H9 (cell line): Measurements from ENCODE around the gene SLC26A6. TPM values are rescaled to one million over a fixed set of nuclear protein-coding genes. Genes with fewer than 3 reads are reported as not detected.

Source experiments
- DNase-seq: peaks from one replicate; pipeline ENCODE4 v3.0.0-alpha.2; 2017
- H2AFZ ChIP-seq: one replicate; pipeline ENCODE4 v1.6.1; 2013; ENCODE audit warnings: mild to moderate bottlenecking, low read length, control low read depth, moderate library complexity
- H2AK5ac ChIP-seq: 2 replicates; pipeline ENCODE4 v1.6.1; 2013; ENCODE audit warnings: low read length, control low read depth, mixed read lengths; ENCODE audit not compliant: insufficient read length
- H2BK120ac ChIP-seq: one replicate; pipeline ENCODE4 v1.6.1; 2013; ENCODE audit warnings: low read depth, mild to moderate bottlenecking, low read length, control low read depth, inconsistent platforms; ENCODE audit not compliant: poor library complexity, severe bottlenecking
- H2BK12ac ChIP-seq: 2 replicates; pipeline ENCODE4 v1.6.1; 2013; ENCODE audit warnings: low read length, control low read depth, mixed read lengths, low read depth; ENCODE audit not compliant: insufficient read length
- H2BK15ac ChIP-seq: 2 replicates; pipeline ENCODE4 v1.6.1; 2013; ENCODE audit warnings: low read depth, low read length, control low read depth
- H2BK20ac ChIP-seq: one replicate; pipeline ENCODE4 v1.6.1; 2013; ENCODE audit warnings: low read depth, mild to moderate bottlenecking, low read length, control low read depth, inconsistent platforms; ENCODE audit not compliant: poor library complexity, severe bottlenecking
- H2BK5ac ChIP-seq: 2 replicates; pipeline ENCODE4 v1.6.1; 2013; ENCODE audit warnings: low read length, control low read depth, mixed read lengths; ENCODE audit not compliant: insufficient read length
- H3K14ac ChIP-seq: 2 replicates; pipeline ENCODE4 v1.6.1; 2013; ENCODE audit warnings: low read length, control low read depth; ENCODE audit not compliant: insufficient read depth
- H3K18ac ChIP-seq: 2 replicates; pipeline ENCODE4 v1.6.1; 2013; ENCODE audit warnings: low read depth, mild to moderate bottlenecking, mixed read lengths, low read length, control low read depth; ENCODE audit not compliant: insufficient read length
- H3K23ac ChIP-seq: 2 replicates; pipeline ENCODE4 v1.6.1; 2013; ENCODE audit warnings: low read length, control low read depth, mixed read lengths, low read depth; ENCODE audit not compliant: insufficient read length
- H3K23me2 ChIP-seq: 2 replicates; pipeline ENCODE4 v1.6.1; 2013; ENCODE audit warnings: low read depth, mild to moderate bottlenecking, mixed read lengths, low read length, control low read depth; ENCODE audit not compliant: insufficient read length, poor library complexity, severe bottlenecking
- H3K27ac ChIP-seq: 2 replicates; pipeline ENCODE4 v1.5.1; 2013; ENCODE audit warnings: low read length, control low read depth, mixed read lengths, low read depth; ENCODE audit not compliant: insufficient read length
- H3K27me3 ChIP-seq: 2 replicates; pipeline ENCODE4 v1.6.1; 2013; ENCODE audit warnings: low read length, control low read depth, inconsistent platforms; ENCODE audit not compliant: insufficient read depth
- H3K4ac ChIP-seq: 2 replicates; pipeline ENCODE4 v1.6.1; 2013; ENCODE audit warnings: low read depth, mild to moderate bottlenecking, control low read depth, inconsistent platforms, low read length, moderate library complexity
- H3K4me1 ChIP-seq: 2 replicates; pipeline ENCODE4 v1.6.1; 2013; ENCODE audit warnings: low read length, control low read depth, inconsistent platforms; ENCODE audit not compliant: insufficient read depth
- H3K4me2 ChIP-seq: 2 replicates; pipeline ENCODE4 v1.6.1; 2013; ENCODE audit warnings: low read length, control low read depth, mixed read lengths; ENCODE audit not compliant: insufficient read length, insufficient read depth
- H3K56ac ChIP-seq: 2 replicates; pipeline ENCODE4 v1.6.1; 2013; ENCODE audit warnings: low read depth, mild to moderate bottlenecking, mixed read lengths, low read length, control low read depth; ENCODE audit not compliant: insufficient read length
- H3K79me1 ChIP-seq: 2 replicates; pipeline ENCODE4 v1.6.1; 2013; ENCODE audit warnings: low read depth, mild to moderate bottlenecking, moderate library complexity, low read length, control low read depth, inconsistent platforms; ENCODE audit not compliant: insufficient read depth, poor library complexity, severe bottlenecking
- H3K79me2 ChIP-seq: 2 replicates; pipeline ENCODE4 v1.6.1; 2013; ENCODE audit warnings: low read length, control low read depth, inconsistent platforms; ENCODE audit not compliant: insufficient read depth
- H3K9ac ChIP-seq: 2 replicates; pipeline ENCODE4 v1.6.1; 2013; ENCODE audit warnings: low read length, control low read depth, mixed read lengths; ENCODE audit not compliant: insufficient read length; ENCODE audit errors: extremely low read depth
- H3K9me3 ChIP-seq: one replicate; pipeline ENCODE4 v1.6.1; 2013; ENCODE audit warnings: low read depth, low read length, inconsistent platforms; ENCODE audit not compliant: control insufficient read depth
- H3T11ph ChIP-seq: one replicate; pipeline ENCODE4 v1.6.1; 2013; ENCODE audit warnings: mild to moderate bottlenecking, low read length, control low read depth, inconsistent platforms
- H4K20me1 ChIP-seq: one replicate; pipeline ENCODE4 v1.6.1; 2013; ENCODE audit not compliant: control insufficient read depth, insufficient read length, insufficient read depth
- H4K5ac ChIP-seq: 2 replicates; pipeline ENCODE4 v1.6.1; 2013; ENCODE audit warnings: low read depth, mild to moderate bottlenecking, mixed read lengths, low read length, control low read depth; ENCODE audit not compliant: insufficient read length
- H4K8ac ChIP-seq: replicated peaks from 2 replicates; pipeline ENCODE4 v1.6.1; 2013; ENCODE audit warnings: low read length, control low read depth, mixed read lengths, low read depth; ENCODE audit not compliant: insufficient read length
- H4K91ac ChIP-seq: 2 replicates; pipeline ENCODE4 v1.6.1; 2013; ENCODE audit warnings: low read depth, mild to moderate bottlenecking, moderate library complexity, mixed read lengths, low read length, control low read depth; ENCODE audit not compliant: insufficient read length
- H3K27ac Mint-ChIP-seq, 3 experiments: 2 replicates in 2 of 3; 3 replicates in 1 of 3; pipeline ENCODE4 v1.8.0; 2020 to 2021; ENCODE audit warnings: mixed read lengths in 3 of 3, mild to moderate bottlenecking in 1 of 3, moderate library complexity in 1 of 3
- H3K27me3 Mint-ChIP-seq: 2 replicates; pipeline ENCODE4 v1.8.0; 2021; ENCODE audit warnings: low read depth, mild to moderate bottlenecking, moderate library complexity, mixed read lengths
- H3K36me3 Mint-ChIP-seq, 3 experiments: 2 replicates in 2 of 3; 3 replicates in 1 of 3; pipeline ENCODE4 v1.8.0; 2020 to 2021; ENCODE audit warnings: low read depth in 3 of 3, mixed read lengths in 3 of 3; ENCODE audit not compliant: insufficient read depth in 1 of 3
- H3K4me1 Mint-ChIP-seq, 2 experiments: 2 replicates each; pipeline ENCODE4 v1.8.0; 2020; ENCODE audit warnings: mixed read lengths in 2 of 2
- H3K4me3 Mint-ChIP-seq, 2 experiments: 2 replicates in 1 of 2; 3 replicates in 1 of 2; pipeline ENCODE4 v1.8.0; 2020 to 2021; ENCODE audit warnings: mild to moderate bottlenecking in 2 of 2, mixed read lengths in 2 of 2, moderate library complexity in 1 of 2
- H3K9me3 Mint-ChIP-seq, 2 experiments: 2 replicates in 1 of 2; 3 replicates in 1 of 2; pipeline ENCODE4 v1.8.0; 2020; ENCODE audit warnings: mild to moderate bottlenecking in 2 of 2, mixed read lengths in 2 of 2, moderate library complexity in 1 of 2
- WGBS: extraction: QIAGEN DNeasy Blood & Tissue Kit; methylation state at CpG from one replicate; pipeline ENCODE4 v1.1.7; 2013; ENCODE audit warnings: missing lambda C conversion rate, low lambda C conversion rate, mixed read lengths; ENCODE audit not compliant: insufficient read length; ENCODE audit errors: extremely low coverage; 5-methylcytosine and 5-hydroxymethylcytosine counted together
- total RNA-seq: library from RNA; stranded (reverse); gene quantifications from 2 replicates; pipeline ENCODE4 v1.2.1, GENCODE V29; 2021
- TF ChIP-seq, protein P1 (sequence below): fragments of 200-600 bp; sonication (generic); conservative IDR thresholded peaks from 3 replicates; pipeline ENCODE4 v1.8.0; 2021; ENCODE audit warnings: antibody characterized with exemption, mild to moderate bottlenecking

SLC26A6 gene
- total RNA-seq, 1 experiment from 2014 or later: 61.3 TPM

DNA sequence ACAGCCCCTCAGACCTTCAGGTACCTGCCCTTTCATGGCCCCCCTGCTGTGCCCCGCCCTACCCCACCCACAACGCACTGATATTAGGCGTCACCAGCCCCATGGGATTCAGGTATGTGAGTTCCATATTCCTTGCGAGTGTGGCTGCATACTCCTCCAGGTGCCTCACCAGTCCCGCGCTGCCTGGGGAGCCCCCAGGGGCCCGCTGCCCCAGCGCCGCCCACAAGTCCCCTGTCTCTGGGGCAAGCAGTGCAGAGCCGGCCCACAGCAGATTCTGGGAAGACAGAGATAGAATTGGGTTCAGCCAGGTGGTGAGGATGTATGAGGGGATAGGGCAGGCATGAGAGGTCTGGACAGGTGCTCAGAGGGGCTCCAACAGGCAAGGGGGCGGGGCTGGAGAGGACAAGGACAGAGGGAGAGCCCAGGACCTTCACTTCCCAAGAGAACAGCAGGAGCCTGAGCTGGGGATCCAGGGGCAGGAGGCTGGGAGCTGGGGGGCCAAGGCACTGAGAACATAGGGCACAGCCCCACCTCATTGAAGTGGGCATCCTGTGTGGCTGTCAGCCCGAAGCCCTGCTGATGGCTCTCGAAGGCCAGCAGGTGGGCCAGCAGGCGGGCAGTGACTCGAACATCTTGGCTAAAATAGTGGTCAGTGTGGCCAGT, 13.1 kb upstream of the SLC26A6 start:
- no peak overlapping the region for H3K4me3 Mint-ChIP-seq
- Histone ChIP-seq H2BK20ac (no peak overlapping the region), H3K27me3 (no peaks in the 10 kb centered on the region), H3K56ac (no peak overlapping the region), H3K4ac (no peak overlapping the region), H3K23ac (no peak overlapping the region), H4K5ac (no peak overlapping the region), H3K4me1 (no peaks in the 10 kb centered on the region), H2BK15ac (no peak overlapping the region), H3K79me2 (no peaks in the 10 kb centered on the region), H3K23me2 (no peaks in the 10 kb centered on the region), H4K91ac (no peak overlapping the region), H2AFZ (no peak overlapping the region), H3K18ac (no peak overlapping the region), H3K9me3 (no peaks in the 10 kb centered on the region), H3K4me2 (no peak overlapping the region), H2BK120ac (no peak overlapping the region), H3K9ac (no peak overlapping the region), H3K79me1 (no peaks in the 10 kb centered on the region), H4K20me1 (peaks cover 2% of the 10 kb centered on the region), H2BK12ac (no peak overlapping the region), H2BK5ac (no peak overlapping the region), H3K27ac (no peak overlapping the region), H2AK5ac (no peak overlapping the region), H3K14ac (no peak overlapping the region), H4K8ac (no peak overlapping the region), H3T11ph (no peak overlapping the region)
- H3K27me3 Mint-ChIP-seq: peaks cover 2% of the 10 kb centered on the region; the same call in 1 of the 2 replicates
- H3K9me3 Mint-ChIP-seq: no peaks in the 10 kb centered on the region
- DNase-seq: no peak
- H3K27ac Mint-ChIP-seq: no peak overlapping the region; a peak in 1 of 7 replicates
- H3K36me3 Mint-ChIP-seq: peaks cover 25 to 54% (median 54%) of the 10 kb centered on the region in 3 experiments
- no CpG with 5 or more reads among the region's 15 CpGs for WGBS
- TF ChIP-seq, protein P1, sequence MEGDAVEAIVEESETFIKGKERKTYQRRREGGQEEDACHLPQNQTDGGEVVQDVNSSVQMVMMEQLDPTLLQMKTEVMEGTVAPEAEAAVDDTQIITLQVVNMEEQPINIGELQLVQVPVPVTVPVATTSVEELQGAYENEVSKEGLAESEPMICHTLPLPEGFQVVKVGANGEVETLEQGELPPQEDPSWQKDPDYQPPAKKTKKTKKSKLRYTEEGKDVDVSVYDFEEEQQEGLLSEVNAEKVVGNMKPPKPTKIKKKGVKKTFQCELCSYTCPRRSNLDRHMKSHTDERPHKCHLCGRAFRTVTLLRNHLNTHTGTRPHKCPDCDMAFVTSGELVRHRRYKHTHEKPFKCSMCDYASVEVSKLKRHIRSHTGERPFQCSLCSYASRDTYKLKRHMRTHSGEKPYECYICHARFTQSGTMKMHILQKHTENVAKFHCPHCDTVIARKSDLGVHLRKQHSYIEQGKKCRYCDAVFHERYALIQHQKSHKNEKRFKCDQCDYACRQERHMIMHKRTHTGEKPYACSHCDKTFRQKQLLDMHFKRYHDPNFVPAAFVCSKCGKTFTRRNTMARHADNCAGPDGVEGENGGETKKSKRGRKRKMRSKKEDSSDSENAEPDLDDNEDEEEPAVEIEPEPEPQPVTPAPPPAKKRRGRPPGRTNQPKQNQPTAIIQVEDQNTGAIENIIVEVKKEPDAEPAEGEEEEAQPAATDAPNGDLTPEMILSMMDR: no peak
- H3K4me1 Mint-ChIP-seq: no peaks in the 10 kb centered on the region
